GM21723 (cell line): Measurements from ENCODE around the gene CLCN4.

Experiments
- ATAC-seq: cut with Tn5 transposase; IDR thresholded peaks from one replicate; pipeline ENCODE4 v1.9.1; 2021; ENCODE audit warnings: mild to moderate bottlenecking, moderate library complexity; ENCODE audit not compliant: unreplicated experiment

Gene CLCN4

GRCh38 chrX:10233696-10234095 lies 76.9 kb downstream of the CLCN4 start:
- ATAC-seq = no peak

GRCh38 chrX:10235851-10236250 lies 79.1 kb downstream of the CLCN4 start:
- ATAC-seq = no peak

DNA sequence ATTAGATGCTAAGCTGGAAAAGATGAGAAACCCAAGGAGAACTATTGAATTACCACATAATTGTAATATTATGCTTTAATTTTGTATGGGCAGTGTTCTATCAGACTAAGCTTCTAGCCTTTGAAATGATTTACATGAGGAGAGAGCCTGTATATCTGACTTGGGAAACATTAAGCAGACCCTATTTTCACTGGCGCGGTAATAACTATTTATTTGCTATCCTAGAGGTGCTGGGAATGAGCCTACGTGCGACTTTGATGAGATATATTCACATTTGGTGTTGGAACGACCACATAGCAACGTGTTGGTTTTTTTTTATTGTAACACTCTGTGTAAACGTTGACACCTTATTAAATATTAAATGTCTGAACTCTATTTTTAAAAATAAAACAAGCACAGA lies 80.5 kb downstream of the CLCN4 start:
- no peak for ATAC-seq

DNA sequence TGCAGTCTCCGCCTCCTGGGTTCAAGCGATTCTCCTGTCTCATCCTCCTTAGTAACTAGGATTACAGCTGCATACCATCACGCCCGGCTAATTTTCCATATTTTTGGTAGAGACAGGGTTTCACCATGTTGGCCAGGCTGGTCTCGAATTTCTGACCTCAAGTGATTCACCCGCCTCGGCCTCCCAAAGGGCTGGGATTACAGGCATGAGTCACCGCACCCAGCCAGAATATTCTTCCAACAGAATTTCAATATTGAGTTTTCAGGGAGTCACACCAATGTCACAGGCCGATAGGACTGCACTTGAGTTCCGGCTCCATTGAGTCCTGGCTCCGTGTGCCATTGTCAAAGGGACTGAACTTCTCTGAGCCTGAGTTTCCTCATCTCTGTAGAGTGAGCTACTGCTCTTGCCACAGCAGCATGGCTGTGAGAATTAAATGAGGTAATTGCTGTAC lies 82.9 kb downstream of the CLCN4 start:
- no peak for ATAC-seq

DNA sequence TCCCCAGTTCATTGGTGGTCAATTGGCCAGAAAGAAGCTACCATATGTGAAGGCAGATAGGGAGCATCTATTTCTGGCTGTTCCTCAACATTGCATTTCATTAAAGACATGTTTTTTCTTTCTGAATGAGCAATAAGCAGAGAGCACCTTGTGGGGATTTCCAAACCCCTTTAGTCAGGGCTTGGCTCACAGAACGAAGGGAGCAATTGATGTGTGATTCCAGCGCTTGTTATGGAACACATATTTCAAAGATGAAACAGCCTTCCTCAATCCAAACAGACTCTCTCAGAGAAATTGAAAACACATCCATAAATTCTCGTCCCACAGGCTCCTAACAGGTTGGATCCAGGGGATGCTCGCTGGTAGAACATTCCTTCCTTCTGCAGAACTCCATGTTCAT lies 84.1 kb downstream of the CLCN4 start:
- no peak for ATAC-seq

GRCh38 chrX:10242026-10242425 lies 85.3 kb downstream of the CLCN4 start:
- no peak for ATAC-seq

DNA sequence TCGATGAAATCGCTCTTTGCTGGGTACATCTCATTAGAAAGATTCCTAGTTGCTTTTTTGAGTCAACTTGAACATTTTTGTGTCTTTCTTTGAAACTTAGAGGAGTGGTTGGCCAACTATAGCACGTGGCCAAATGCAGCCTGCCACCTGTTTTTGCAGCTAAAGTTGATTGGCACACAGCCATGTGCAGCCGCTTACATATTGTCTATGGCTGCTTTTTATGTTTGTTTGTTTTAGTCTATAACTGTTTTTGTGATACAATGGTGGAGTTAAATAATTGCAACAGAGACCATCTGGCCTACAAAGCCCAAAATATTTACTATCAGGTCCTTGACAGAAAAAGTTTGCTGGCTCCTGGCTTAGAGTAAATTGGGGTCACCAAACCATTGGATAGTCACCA lies 86.3 kb downstream of the CLCN4 start:
- no peak for ATAC-seq

- no peak for ATAC-seq
Measured at GRCh38 chrX:10244915-10245622, 88.3 kb downstream of the CLCN4 start.

DNA sequence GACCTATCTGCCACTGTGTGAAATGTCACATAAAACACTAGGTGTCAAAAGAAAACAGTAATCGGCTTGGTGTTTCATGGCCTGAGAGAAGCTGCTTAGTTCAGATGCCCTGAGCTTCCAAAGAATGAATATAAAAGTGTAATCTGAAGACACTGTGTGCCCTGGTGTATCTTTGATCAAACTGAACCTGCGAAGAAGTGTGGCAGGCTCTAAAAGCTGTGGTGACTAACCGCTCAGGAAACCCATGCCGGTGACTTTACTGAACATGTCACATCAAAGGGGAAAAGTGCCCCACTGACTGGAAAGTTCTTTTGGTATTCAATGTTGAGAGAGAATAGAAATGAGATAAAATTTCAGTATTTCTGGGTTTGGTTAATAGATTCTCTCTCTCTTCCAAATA lies 89.1 kb downstream of the CLCN4 start:
- ATAC-seq = no peak

GRCh38 chrX:10246297-10246696 lies 89.5 kb downstream of the CLCN4 start:
- no peak for ATAC-seq

- no peak for ATAC-seq
Measured at GRCh38 chrX:10246846-10247245, 90.1 kb downstream of the CLCN4 start.

- no peak for ATAC-seq
Measured at GRCh38 chrX:10254739-10255138, 98.0 kb downstream of the CLCN4 start.

DNA sequence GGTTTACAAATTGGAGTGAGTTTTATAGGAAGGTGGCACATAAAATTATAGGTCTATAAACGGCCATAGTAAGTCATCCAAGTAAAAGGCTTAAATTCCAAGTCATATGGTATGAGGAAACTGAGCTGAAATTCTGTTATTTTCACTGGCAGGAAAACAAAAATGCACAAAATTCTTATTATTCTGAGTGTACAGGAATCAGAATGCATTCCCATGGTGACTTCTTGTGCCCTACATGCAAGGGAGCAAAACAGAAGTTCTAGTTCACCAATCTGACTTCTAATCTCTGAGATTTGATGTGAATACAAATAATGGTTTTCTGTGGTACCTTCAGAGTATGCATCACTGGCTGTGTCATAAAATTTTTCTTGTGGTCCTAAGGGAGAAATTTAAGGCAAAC lies 102.9 kb downstream of the CLCN4 start:
- no peak for ATAC-seq

GRCh38 chrX:10265775-10266174 lies 109.0 kb downstream of the CLCN4 start:
- no peak for ATAC-seq

- no peak for ATAC-seq
Measured at GRCh38 chrX:10278716-10279115, 121.9 kb downstream of the CLCN4 start.

- no peak for ATAC-seq
Measured at GRCh38 chrX:10280071-10280470, 123.3 kb downstream of the CLCN4 start.

DNA sequence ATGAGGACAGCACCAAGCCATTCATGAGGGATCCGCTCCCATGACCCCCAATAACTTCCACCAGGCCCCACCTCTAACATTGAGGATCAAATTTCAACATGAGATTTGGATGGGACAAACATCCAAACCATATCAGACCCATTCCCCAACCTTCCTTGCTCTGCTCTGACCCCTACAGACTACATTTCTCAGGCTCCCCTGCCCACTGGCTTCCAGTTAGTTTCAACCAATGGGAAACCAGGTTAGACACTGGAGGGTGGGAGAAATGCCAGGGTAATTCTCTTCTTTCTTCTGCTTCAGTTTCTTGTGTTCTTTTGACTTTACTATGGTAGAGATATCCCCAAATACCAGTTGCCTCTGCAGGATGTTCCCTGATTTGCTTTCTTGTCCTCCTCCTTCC lies 125.7 kb downstream of the CLCN4 start:
- no peak for ATAC-seq

- no peak for ATAC-seq
Measured at GRCh38 chrX:10286195-10286594, 129.4 kb downstream of the CLCN4 start.
